Suprapubic skin (tissue), 4 donors: ENCODE measurements around the gene DMTF1. TPM values are rescaled to one million over a fixed set of nuclear protein-coding genes. Genes with fewer than 3 reads are reported as not detected.

Source experiments
- DNase-seq, 2 donors: peaks; one replicate each; pipeline ENCODE4 v3.0.0-alpha.2; 2019; ENCODE audit warnings: low spot score in 2 of 2
- H3K27ac ChIP-seq: fragments of 200-600 bp; sonication (generic); one replicate; pipeline ENCODE4 v1.5.1; 2019
- H3K27me3 ChIP-seq: fragments of 200-600 bp; sonication (generic); one replicate; pipeline ENCODE4 v1.5.1; 2019
- H3K36me3 ChIP-seq: fragments of 200-600 bp; sonication (generic); one replicate; pipeline ENCODE4 v1.5.1; 2019
- H3K4me1 ChIP-seq: fragments of 200-600 bp; sonication (generic); one replicate; pipeline ENCODE4 v1.5.1; 2019
- H3K4me3 ChIP-seq: fragments of 200-600 bp; sonication (generic); one replicate; pipeline ENCODE4 v1.5.1; 2019; ENCODE audit warnings: mild to moderate bottlenecking
- H3K9me3 ChIP-seq: fragments of 200-600 bp; sonication (generic); one replicate; pipeline ENCODE4 v1.5.1; 2019
- CTCF ChIP-seq, 2 donors: fragments of 200-600 bp in 1 of 2; fragments of 450-650 bp in 1 of 2; sonication (generic) in 1 of 2; IDR thresholded peaks; one replicate each; pipeline ENCODE4 v1.5.1; 2016 to 2019; ENCODE audit warnings: antibody characterized with exemption in 2 of 2, mild to moderate bottlenecking in 1 of 2, moderate library complexity in 1 of 2
- EP300 ChIP-seq: sonication (generic); formaldehyde crosslinking; IDR thresholded peaks from one replicate; pipeline ENCODE4 v1.6.1; 2017; ENCODE audit warnings: antibody characterized with exemption
- POLR2A ChIP-seq, 2 donors: fragments of 450-650 bp; IDR thresholded peaks; one replicate each; pipeline ENCODE4 v1.6.1; 2017; ENCODE audit warnings: antibody characterized with exemption in 2 of 2, mild to moderate bottlenecking in 2 of 2, moderate library complexity in 2 of 2
- POLR2AphosphoS5 ChIP-seq, 3 donors: sonication (generic); formaldehyde crosslinking; IDR thresholded peaks; one replicate each; pipeline ENCODE4 v1.6.1; 2017; ENCODE audit warnings: antibody characterized with exemption in 3 of 3
- WGBS: methylation state at CpG from one replicate; pipeline ENCODE4 v1.1.5; 2018; 5-methylcytosine and 5-hydroxymethylcytosine counted together
- total RNA-seq, 4 donors: library from RNA; depleted of rRNA; stranded (reverse); fragments of >200 nt; gene quantifications; one replicate each; pipeline ENCODE4 v1.1.0, GENCODE V29; 2016

DMTF1 gene
- total RNA-seq, 4 donors from 2014 or later, result 42.9 to 217 (median 61.6) TPM

DNA sequence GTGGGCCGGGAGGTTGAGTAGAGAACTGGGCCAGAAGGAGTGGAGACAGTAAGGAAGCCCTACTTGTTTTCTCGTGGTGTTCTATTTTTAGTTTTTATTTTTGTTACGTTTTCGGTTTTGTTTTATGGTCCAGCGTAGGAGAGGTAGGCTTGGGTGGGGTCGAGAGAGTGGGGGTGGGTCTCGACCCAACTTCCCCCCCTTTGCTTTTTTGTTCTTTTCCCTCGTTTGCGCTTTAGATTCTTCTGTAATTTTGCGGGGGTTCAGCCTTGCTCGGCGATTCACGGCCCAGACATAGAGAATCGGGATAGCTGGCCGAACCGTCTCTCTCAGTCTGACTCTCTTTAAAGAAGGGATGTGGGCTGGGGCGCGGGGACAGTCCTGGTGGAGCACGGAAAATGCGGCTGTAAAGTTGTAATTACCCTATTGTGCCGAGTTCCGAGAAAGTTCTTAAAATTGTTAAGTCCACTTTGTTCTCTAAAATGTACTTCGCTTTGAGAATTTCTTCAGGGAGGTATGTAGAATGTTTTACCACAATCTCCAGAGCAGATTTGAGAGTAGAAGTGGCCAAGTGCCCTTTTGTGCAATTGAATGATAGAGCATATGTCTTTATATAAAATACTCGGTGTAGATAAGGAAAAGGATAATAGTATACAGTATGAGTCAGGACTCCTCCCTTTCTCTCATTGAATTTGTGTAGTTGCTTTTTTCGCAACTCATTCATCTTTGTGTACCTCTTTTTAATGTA is 816 bp downstream of the DMTF1 start:
- Histone ChIP-seq H3K27ac (peak overlapping the region; percentile 99), H3K36me3 (no peaks in the 10 kb centered on the region), H3K4me3 (peak overlapping the region; percentile 89), H3K4me1 (peaks cover 54% of the 10 kb centered on the region), H3K9me3 (no peaks in the 10 kb centered on the region), H3K27me3 (no peaks in the 10 kb centered on the region)
- WGBS, result under 1% methylated on average over 25 of the region's 25 CpGs
- DNase-seq, result peak in 1 of 2 donors; percentile 65
- no peak for TF ChIP-seq POLR2A (IDR thresholded peaks at IDR 0.05)
- no peak for TF ChIP-seq EP300
- no peak for TF ChIP-seq POLR2AphosphoS5 (IDR thresholded peaks at IDR 0.05)
- TF ChIP-seq CTCF (IDR thresholded peaks at IDR 0.05), result no peak

GRCh38 chr7:87154166-87154565 is 1.9 kb downstream of the DMTF1 start:
- TF ChIP-seq POLR2AphosphoS5 (IDR thresholded peaks at IDR 0.05) (no peak), EP300 (no peak), POLR2A (IDR thresholded peaks at IDR 0.05) (no peak), CTCF (IDR thresholded peaks at IDR 0.05) (no peak)
- DNase-seq, result no peak
- H3K4me3 ChIP-seq, result peak overlapping the region; percentile 89
- no peaks in the 10 kb centered on the region for H3K36me3 ChIP-seq
- WGBS, result 23% methylated on average over 2 of the region's 2 CpGs
- no peaks in the 10 kb centered on the region for H3K27me3 ChIP-seq
- no peak overlapping the region for H3K27ac ChIP-seq
- peaks cover 48% of the 10 kb centered on the region for H3K4me1 ChIP-seq
- H3K9me3 ChIP-seq, result no peaks in the 10 kb centered on the region

DNA sequence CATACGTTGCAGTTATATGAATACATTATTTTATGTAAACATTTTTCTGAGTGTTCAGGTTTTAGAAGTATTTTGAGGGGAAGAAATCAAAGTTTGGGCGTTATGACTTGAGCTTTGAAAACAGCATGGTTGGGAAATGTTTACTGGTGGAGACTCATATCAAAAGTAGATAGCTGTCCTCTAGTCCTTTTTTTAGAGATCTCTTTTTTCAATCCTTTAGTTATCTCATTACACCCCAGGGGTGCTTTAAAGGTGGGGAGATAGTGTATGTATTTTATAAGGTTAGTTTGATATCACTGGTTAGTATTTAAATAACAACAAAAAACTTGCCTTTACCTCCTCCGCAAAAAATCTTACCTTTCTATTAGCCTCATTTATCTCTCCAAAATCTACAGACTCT is 2.3 kb downstream of the DMTF1 start:
- Histone ChIP-seq H3K27me3 (no peaks in the 10 kb centered on the region), H3K9me3 (no peaks in the 10 kb centered on the region), H3K4me1 (peaks cover 48% of the 10 kb centered on the region), H3K4me3 (peak overlapping the region; percentile 89), H3K36me3 (no peaks in the 10 kb centered on the region), H3K27ac (no peak overlapping the region)
- WGBS, result 30% methylated on average over 3 of the region's 3 CpGs
- no peak for DNase-seq
- TF ChIP-seq EP300, result no peak
- no peak for TF ChIP-seq CTCF (IDR thresholded peaks at IDR 0.05)
- no peak for TF ChIP-seq POLR2AphosphoS5 (IDR thresholded peaks at IDR 0.05)
- TF ChIP-seq POLR2A (IDR thresholded peaks at IDR 0.05), result no peak

DNA sequence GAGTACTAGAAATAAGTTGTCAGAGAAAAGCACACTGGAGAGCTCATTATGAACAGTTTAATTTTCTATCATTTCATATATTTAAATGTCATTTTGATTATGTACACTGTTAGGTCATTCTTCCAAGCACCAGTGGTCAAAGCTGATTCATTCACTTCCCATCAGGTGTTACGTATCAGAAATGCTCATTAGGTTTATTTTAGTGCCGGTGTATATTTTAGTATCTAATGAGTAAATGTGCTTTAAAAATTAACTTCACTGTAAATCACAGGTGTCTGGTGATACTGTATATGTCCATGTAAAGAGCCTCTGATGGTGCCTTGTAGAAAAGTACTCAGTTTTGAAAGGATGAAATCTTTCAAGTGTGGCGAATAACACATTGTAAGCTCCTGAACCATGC is 3.5 kb downstream of the DMTF1 start:
- Histone ChIP-seq H3K4me3 (no peak overlapping the region), H3K9me3 (no peaks in the 10 kb centered on the region), H3K4me1 (peaks cover 48% of the 10 kb centered on the region), H3K27ac (no peak overlapping the region), H3K36me3 (no peaks in the 10 kb centered on the region), H3K27me3 (no peaks in the 10 kb centered on the region)
- no peak for DNase-seq
- no peak for TF ChIP-seq POLR2AphosphoS5 (IDR thresholded peaks at IDR 0.05)
- no peak for TF ChIP-seq POLR2A (IDR thresholded peaks at IDR 0.05)
- no peak for TF ChIP-seq CTCF (IDR thresholded peaks at IDR 0.05)
- TF ChIP-seq EP300, result no peak
- WGBS, result 80% methylated on average over 3 of the region's 3 CpGs

DNA sequence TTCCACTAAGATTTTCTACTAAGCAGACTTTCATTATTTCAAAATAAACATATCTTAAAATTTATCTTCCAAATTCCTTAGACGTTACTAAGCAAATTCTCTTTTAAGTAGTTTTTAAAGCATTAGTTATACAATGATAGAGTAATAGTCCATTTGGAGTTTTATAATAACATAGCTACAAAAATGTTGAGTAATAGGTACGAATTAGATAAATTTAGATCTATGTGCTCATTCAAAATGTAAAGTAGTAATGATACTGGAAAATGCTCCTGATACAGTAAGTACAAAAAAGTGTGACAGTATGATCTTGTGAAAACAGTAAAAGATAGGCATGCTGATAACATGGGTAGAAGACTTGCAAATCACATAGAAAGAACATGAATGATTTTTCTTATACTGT is 4.5 kb downstream of the DMTF1 start:
- H3K4me3 ChIP-seq, result no peak overlapping the region
- no peak overlapping the region for H3K27ac ChIP-seq

More for the DNA sequence above, 4.5 kb downstream of the DMTF1 start:
- Histone ChIP-seq H3K36me3 (no peaks in the 10 kb centered on the region), H3K27me3 (no peaks in the 10 kb centered on the region), H3K4me1 (peaks cover 39% of the 10 kb centered on the region), H3K9me3 (no peaks in the 10 kb centered on the region)
- no peak for TF ChIP-seq POLR2AphosphoS5 (IDR thresholded peaks at IDR 0.05)
- no peak for TF ChIP-seq EP300
- TF ChIP-seq CTCF (IDR thresholded peaks at IDR 0.05), result no peak
- no peak for TF ChIP-seq POLR2A (IDR thresholded peaks at IDR 0.05)
- DNase-seq, result no peak
- 56% methylated on average over 2 of the region's 2 CpGs for WGBS
